HG02571 (cell line): Measurements from ENCODE around the gene TMEM187.

Experiments used
- ATAC-seq: cut with Tn5 transposase; IDR thresholded peaks from one replicate; pipeline ENCODE4 v1.9.1; 2021; ENCODE audit warnings: mild to moderate bottlenecking, moderate library complexity; ENCODE audit not compliant: unreplicated experiment

TMEM187 gene

DNA sequence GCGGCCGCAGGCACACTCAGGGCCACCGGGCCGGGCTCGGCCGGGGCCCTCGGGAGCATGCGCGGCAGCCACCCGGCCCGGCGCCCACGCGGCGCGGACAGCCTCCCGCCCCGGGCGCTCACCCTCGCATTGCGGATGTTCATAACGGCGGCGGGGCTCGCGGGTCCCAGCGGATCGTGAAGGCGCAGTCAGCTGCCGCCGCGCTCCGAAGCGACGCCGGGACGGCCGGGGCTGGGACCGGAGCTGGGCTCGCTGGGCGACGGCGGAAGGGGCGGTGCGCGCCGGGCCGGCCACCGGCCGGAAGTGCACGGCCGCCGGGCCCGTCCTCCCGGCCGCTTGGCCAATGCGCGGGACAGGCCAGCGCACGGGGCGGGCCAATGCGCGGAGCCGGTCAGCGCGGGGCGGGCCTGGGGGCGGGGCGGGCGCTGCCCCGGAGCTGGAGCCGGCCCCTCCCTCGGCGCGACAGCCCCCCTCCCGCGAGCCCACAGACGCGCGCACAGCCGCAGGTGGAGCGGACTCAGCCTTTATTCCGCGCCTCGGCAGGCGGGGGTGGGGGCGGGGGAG is 37.7 kb upstream of the TMEM187 start, which contains the start of gene NAA10:
Gene NAA10 (minus strand): TSS at position 276 of the 564 bp plus-strand sequence. CDS start 133 bp downstream, at position 143.
- peak; percentile 86 for ATAC-seq

DNA sequence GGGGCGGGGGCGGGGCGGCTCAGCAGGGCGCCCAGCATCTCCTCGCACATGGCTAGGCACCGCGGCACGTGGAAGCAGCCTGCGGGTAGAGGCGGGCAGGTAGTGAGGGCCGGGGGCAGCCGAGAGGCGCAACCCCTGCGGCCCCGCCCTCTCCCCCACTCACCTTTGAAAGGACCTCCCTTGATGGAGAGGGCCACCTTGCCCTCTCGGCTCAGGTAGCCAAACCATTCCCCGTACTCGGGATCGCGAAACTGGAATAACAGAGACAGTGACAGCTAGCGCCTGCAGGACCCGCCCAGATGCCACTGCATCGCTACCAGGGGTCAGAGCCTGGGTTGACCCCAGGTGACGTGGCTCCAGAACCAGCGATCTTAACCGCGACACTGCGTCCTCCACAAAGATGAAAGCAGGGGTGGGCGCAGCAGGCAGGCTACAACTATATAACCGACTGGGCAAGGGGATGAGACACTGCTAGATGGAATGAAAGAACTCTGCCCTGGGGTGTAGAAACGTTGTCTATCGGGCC is 37.2 kb upstream of the TMEM187 start:
- no peak for ATAC-seq

DNA sequence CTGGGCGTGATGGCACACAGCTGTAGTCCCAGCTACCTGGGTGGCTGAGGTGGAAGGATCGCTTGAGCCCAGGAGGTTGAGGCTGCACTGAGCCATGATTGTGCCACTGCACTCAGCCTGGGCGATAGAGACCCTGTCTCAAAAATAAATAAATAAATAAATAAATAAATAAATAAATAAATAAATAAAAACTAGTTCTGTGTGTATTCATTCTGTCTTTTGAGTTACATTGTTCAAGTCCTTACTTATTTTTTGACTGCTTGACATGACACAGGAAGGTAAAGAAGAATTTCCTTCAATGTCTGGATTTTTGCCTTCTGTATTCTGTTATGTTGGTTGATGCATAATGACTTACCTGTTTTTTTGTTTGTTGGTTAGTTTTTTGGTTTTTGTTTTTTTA is 35.5 kb upstream of the TMEM187 start:
- no peak for ATAC-seq

DNA sequence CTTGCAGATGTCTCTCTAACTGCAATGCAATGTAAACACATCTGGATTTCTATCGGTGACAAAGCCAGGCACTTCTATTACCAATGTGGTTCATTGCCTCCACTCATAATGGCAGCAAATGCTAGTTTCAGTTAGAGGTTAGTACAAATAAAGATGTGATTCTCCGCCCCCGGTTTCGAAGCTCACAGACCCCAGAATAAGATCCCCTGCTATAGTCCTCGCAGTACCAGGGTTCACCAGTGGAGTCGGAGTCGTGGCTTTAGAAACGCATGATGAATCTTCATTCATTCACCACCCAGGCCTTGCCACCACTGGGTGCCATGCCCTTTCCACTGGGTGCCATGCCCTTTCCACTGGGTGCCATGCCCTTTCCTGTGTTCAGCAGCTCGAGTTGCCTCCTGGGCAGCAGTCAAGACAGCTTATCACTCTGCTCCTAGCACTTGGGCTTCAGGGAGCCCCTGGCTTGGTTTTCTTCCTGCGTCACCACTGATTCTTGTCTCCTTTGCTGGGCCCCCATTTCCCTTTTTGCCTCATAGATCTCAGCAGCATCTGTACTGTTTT is 34.2 kb upstream of the TMEM187 start:
- ATAC-seq: no peak

DNA sequence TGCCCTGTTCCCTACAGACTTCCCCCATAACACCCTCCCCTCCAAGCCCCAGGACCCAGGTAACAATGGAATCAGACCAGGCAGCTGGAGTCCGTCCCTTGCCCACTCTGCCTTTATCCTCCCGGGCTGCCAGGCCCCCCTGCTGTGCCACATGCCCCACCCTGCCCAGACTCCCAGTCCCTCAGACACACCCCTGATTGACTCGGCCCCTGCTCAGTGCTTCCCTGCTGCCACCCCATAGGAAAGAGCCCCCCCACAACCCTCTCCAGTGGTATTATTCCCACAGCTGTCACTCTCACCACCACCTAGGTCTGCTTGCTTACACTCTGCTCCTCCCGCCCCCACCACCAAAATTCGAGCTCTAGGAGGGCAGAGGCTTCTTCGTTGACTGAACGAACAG is 33.0 kb upstream of the TMEM187 start:
- ATAC-seq: no peak

DNA sequence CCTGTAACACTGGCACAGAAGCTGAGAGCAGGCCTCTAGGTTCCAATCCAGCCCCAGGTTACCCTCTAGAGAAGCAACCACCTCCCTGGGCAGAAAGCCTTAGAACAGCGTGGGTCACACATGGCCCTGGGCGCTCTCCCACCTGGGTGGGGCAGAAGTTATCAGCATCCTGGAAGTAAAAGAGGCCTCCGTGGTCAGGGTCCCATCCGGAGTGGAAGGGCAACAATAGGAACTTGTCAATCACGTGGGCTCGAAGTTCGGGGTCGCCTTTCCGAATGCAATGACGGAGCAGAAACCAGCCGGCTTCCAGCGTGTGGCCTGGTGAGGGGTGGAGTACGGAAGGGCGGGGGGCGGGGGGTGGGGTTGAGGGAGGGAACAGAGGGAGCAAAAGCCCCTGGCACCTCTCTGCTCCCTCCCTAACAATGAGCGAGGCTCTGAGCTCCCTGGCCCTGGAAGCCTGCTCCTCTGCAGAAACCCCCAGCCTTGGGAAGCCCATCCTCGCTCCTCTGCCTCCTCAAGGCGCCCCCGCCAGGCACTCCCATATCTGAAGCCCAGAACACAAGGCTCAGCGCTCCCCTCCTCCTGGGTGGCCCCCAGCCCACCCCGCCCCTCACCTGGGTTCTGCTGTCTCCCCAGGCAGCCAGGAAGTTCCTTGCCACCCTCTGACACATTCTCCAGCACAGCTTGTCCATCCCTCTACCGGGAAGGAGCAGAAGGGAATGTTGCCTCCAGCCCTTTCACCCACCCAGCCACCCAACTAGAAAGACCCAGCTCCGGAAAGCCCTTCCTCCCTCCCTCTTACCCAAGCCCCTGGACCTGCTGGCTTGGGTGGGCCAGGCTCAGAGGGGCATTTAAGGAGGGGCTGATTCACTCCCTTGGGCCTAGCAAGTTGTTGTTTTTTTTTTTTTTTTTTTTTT is 31.0 kb upstream of the TMEM187 start:
- no peak for ATAC-seq

DNA sequence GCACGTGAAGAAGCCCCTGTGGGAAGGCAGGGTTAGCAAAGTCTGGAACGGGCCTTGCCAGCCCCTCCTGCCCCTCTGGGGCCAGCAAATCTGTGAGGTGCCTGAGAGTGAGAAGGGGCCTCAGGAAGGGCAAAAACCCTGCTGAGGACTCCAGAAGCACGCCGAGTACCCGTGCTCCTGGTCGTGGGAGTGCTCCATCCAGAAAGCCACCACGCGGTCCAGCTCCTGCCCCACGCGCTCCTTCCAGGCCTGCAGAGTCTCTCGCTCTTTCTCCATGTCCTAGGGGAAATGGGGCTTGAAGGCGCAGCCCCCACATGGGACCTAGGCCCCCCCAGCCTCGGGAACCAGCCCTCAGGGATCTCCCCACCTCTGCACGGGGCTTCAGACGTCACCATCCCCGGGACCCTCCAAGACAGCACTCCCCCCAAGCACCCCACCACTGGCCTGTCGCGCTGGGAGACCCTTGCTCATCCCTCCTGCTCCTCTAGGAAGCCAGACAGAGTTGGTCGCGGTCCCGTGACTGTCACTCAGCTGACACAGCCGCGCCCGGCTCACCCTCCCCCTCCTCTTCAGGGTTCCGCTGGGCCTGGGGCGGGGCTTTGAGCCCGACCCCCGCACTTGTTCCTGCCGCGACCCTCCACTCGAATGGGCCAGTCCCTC is 28.3 kb upstream of the TMEM187 start, which contains the start of gene RENBP:
Gene RENBP (minus strand): TSS at position 504 of the 660 bp plus-strand sequence. CDS start 33 bp downstream, at position 471.
- no peak for ATAC-seq

DNA sequence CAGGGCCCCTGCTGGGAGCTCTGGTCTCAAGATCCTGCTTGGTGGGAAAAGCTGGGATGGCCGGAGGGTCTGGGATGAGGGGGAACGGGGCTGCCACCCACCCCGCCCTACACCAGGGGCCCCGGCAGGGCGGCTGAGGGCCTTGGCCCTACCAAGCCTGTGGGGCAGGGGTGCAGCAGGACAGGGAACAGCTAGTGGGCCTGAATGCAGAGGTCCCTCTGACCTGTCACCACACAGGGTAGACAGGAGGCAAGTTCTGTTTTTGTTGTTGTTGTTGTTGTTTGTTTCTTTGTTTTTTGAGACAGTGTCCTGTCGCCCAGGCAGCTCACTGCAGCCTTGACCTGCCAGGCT is 27.8 kb upstream of the TMEM187 start:
- ATAC-seq: no peak

DNA sequence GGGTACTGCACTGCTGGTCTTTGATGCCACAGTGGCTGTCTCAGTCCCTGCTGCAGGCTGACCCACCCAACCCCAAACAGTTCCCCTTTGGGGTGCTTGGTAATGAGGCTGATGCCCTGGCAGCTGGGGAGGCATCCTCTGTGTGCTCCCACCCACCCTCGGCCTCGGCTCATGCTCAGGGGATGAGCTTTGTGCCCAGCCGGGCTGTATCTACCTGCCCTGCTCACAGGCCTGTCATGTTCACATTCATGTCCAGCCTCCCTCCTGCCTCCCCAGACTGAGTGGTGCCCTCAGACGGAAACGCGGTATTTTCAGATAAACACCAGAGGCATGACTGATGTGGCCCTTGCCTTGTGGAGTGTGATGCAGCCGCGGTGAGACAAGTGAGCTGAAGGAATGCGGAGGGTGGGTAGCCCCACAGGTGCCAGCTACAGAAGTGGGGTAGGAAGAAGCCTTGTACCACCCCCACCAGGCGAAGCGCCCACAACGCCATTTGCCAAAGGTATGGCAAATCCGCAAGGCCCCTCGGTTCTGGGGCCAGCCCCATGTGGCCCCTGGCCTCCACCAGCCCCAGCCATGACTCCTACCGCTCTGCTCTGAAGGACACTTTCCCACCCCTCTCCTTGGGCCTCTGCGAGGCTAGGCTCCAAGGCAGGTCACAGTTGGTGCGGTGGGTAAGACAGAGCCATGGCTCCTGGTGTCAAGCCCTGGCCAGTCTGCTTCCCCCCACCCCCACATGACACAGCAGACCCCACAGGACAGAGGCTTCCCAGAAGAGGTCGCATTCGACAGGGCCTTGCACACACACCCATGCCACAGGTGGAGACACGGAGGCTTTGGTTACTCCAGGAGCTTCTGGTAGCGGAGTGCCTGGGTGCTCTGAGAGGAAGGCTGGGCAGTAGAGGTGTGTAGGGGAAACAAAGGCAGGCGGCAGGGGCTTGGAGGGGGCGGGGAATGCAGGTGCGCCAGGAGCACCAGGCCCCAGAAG is 26.3 kb upstream of the TMEM187 start:
- ATAC-seq: no peak

DNA sequence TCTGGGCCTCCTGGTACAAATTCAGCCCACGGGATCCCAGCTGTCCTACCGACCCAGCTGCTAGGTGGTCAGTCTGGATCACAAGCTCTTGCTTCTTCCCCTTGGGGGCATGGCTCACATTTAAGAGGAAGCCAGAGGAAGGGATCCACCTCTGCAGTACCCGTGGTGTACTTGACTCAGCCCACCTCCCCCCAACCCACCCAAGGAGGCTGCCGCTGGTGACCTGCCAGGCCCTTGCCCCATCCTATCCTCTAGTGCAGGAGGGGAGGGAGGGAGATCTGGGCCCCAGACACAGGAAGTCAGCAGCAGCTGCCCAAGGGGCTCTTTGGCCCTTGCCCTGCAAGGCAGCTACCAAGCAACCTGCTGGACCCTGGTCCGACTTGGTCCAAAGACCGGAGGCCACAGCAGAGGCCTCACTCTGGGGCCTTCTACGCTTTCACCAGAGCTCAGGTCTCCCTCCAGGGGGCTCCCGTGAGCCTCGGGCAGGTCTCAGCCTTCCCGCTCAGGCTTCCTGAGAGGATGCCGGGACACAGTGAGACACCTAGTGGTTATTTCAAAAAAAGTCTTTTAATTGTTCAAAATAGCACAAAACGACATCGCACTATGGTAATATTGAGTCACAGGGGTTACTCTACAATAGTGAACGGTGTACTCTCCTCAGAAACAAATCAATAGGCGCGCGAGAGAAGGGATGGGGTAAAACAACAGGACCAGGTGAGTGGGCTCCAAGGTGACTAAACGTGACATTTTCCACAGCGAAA is 25.4 kb upstream of the TMEM187 start:
- peak; percentile 55 for ATAC-seq

DNA sequence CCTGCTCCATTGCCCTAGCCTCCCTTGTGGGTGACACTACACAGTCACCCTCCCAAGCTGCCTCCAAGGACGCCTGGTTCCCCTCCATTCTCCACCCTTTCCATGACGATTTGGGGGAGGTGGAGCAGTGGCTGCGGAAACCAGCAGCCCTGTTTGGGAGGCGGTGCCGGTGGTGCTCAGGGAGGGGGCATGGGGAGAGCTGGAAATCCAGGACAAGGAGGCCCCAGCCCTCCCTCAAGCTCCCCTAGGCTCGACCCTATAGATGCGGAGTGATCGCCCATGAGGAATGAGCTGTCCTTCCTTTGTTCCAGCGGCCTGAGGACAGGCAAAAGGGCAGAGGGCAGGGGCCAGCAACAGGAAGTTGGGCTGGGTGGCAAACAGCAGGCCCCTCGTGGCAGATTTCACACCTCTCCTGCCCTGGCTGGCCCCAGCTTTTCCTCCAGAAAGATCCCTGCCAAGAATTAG is 24.5 kb upstream of the TMEM187 start:
- no peak for ATAC-seq

DNA sequence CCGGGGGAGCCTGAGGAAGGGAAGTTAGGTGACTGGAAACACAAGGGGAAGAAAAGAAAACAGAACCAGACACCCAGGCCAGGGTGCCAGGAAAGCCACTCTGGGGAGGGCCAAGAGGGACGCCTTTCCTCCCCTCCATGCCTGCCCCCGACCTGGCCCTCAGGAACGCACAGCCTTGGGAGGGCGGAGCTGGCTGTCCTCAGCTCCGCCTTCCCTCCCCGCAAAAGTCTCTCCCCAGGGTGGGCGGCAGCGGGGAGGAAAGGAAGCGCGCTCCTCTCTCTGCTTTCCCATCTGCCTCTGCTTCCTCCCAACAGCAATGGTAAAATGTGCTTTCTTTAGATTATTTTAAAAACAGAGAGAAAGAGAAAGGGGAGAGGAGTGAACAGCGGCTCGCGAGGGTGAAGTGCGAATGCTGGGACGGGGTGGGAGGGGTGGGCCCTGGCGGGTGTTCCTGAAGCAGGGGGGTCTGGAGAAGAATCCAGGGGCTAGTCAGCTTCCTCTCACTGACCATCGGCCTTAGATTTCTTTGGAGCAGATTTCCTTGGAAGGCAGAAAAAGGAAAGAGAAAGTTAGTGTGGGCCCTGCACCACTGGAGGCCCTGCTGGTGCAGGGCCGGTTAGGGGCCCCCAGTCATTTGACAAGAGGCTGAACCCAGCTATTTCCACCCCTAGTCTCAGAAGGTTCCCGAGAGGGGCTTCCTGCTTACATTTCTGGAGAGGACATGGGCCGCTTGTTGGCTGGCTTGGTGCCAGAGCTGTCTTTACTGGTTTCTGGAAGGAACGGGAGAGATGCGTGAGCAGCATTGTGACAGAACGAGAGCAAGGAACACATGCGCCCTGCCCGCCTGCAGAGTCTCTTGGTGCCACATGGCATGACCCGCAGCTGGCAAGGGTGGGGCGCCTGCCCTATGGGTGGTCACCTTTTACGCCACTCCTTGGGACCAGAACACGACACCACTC is 23.4 kb upstream of the TMEM187 start:
- ATAC-seq: no peak

DNA sequence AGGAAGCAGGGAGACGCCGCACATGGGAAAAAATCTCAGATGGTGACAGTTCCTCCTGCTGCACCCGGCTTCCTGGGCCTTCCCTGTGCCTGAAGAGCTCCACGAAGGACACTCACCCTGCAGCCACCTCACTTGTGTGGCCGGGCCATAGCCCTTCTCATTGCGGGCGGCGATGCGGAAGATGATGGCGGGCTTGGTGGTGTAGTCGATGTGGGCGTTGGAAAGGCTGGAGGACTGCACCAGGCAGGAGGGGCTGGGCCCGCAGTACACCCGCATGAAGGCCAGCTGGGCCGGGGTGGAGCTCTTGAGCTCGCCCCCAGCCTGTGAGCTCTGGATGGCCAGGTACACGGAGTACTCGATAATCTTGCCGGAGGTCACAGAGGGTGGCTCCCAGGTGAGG is 22.4 kb upstream of the TMEM187 start:
- ATAC-seq: no peak

DNA sequence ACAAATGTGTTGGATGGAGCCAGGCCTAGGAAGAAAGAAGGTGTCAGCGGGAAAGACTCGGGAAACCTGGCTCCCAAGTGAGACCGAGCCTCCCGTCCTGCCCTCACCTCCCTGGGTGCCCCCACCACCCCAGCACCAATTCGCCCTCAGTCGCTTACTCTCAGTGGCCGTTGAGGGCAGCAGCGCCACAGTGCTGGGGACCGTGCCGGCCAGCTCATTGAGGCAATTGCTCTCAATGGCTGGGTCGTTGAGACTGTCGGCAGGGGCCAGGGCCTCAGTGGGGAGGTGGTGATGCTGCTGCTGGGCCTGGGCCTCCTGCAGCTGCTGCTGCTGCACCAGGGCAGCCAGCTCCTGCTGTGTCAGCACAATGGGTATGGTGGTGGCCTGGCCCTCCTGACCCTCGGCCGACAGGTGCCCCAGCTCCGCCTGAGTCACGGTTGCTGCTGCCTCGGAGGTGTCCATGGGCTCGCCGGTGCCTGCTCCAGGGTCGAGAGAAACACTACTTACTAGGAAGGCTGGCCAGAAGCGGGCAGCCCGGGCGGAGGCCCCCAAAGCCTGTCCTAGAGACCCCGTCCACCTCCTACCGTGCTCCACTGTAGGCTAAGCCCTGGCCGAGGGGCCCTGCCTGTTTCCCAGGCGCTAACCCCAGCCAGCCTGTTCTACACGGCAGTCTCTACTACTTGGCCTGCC is 20.7 kb upstream of the TMEM187 start:
- no peak for ATAC-seq

DNA sequence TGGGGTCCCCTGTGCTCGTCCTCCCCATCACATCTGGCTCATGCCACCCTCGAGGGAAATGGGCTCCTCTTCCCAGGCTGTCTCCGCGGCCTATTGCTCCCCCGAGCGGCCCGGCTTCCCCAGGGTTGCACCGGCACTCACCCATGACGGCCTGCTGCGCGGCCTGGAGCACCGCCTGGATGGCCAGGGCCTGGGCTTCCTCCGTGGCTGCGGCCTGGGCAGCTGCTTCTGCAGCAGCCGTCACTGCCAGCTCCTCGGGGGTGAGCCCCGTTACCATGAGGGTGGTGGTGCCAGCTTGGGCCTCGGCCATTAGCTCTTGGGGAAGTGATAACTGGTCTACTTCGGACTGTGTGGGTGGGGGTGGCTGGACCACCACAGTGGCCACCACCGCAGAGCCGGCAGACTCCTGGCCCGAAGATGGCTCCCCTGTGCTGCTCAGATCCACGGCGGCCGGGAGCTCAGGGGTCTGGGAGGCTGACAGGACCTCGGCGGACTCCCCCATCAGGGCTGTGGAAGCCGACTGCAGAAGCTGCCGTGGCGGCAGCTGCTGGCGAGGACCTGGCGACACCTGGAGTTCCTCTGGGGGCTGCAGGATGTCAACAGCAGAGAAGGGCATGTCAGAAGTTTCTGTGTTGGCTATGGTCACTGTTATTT is 20.1 kb upstream of the TMEM187 start:
- no peak for ATAC-seq

DNA sequence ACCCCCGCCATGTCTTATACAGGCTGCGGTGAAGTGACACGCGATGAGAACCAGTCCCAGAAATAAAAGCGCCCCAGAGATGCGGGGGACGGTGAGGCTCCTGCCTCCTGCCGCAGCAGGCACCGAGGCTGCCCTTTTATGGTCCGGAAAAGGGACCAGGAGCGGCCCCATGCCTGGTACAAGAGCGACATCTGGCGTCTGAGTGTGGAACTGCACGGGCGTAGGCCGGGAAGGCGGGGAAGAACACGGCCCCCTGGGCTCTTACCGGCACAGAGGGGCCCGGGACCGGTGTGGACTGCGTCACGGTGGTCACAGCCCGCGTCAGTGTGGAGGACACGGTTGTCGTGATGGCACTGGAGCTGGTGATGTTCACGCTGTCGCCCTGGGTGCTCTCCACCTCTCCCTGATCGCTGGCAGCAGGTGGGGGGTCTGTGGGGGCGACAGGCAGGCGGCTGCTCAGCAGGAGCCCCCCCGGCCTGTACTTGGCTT is 19.2 kb upstream of the TMEM187 start:
- ATAC-seq: no peak
